Muscle of leg (tissue), 11 donors: ENCODE data around the gene ZIC5. TPM values are rescaled to one million over a fixed set of nuclear protein-coding genes. Genes with fewer than 3 reads are reported as not detected.
"Not testable (repeated sequence)": the region's sequence is repeated elsewhere in the genome, so short reads cannot be mapped to it uniquely, and the experiment has no call there.

Experiments
- DNase-seq: peaks from one replicate; pipeline ENCODE4 v3.0.0; 2013
- H3K27ac ChIP-seq: one replicate; pipeline ENCODE4 v1.5.1; 2013; ENCODE audit warnings: mild to moderate bottlenecking, low read length, control low read depth
- H3K27me3 ChIP-seq: one replicate; pipeline ENCODE4 v1.6.1; 2013; ENCODE audit warnings: low read length; ENCODE audit not compliant: control insufficient read depth, insufficient read depth
- H3K36me3 ChIP-seq: one replicate; pipeline ENCODE4 v1.6.1; 2013; ENCODE audit warnings: low read length; ENCODE audit not compliant: control insufficient read depth, insufficient read depth
- H3K4me1 ChIP-seq: one replicate; pipeline ENCODE4 v1.6.1; 2013; ENCODE audit warnings: low read length; ENCODE audit not compliant: control insufficient read depth, insufficient read depth
- H3K4me3 ChIP-seq: one replicate; pipeline ENCODE4 v1.5.1; 2013; ENCODE audit warnings: low read length, control low read depth
- H3K9me3 ChIP-seq: replicated peaks from 2 replicates; pipeline ENCODE4 v1.6.1; 2013; ENCODE audit warnings: low read depth, low read length; ENCODE audit not compliant: control insufficient read depth
- WGBS: methylation state at CpG from one replicate; pipeline ENCODE4 v1.1.5; 2013; ENCODE audit warnings: missing lambda C conversion rate; ENCODE audit not compliant: insufficient coverage; 5-methylcytosine and 5-hydroxymethylcytosine counted together
- polyA plus RNA-seq, 8 donors: library from polyadenylated mRNA; unstranded; fragments of 120-200 nt; gene quantifications; one replicate each; pipeline versions ENCODE4 v1.2.1 to v1.2.3, GENCODE V29; 2013; ENCODE audit warnings: inconsistent platforms in 1 of 8, low replicate concordance in 1 of 8; ENCODE audit not compliant: insufficient read length in 8 of 8, insufficient read depth in 1 of 8
- total RNA-seq: library from RNA; stranded (reverse); fragments of 120-200 nt; gene quantifications from one replicate; pipeline ENCODE4 v1.2.4, GENCODE V29; 2013

The ZIC5 gene
- total and polyA plus RNA-seq, 9 donors, result 0.03 TPM; not detected in 8

DNA sequence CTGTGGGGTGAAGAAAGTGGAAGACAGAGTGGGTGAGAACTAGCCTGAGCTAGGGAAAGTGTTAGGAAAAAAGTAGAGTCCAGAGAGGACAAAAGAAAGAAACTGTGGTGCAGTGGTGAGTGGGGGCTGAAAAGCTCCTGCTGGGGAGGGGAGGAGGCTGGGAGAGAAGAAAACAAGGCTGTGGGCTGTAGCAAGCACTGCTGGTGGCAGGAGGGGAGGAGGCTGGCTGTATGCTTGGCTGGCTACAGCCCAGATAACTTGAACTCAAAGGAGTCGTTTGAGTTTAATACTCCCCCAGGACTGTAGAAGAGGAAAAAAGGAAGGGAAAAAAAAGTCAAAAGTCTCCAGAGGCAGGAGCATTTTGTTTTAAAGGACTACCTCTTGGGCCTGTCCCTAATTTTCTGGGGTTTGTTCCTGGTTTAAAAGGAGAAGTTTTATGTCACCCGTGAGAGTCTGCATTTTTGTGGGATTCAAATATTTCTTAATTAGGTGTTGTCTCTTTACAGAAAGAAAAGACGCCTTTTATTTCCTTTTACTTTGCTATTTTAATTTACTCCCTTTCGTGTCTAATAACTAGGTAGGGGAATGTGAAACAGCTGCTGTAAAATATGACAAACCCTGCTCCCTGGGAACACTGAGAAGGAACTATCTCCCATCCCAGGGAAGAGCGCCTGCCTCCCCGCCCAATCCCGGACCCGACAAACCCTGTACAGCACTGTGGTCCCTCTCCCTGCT is 21.7 kb downstream of the ZIC5 start:
- WGBS, result 0% methylated on average over 1 of the region's 8 CpGs
- no peak overlapping the region for H3K4me3 ChIP-seq
- H3K9me3 ChIP-seq, result no peaks in the 10 kb centered on the region
- H3K36me3 ChIP-seq, result no peaks in the 10 kb centered on the region
- no peak overlapping the region for H3K27ac ChIP-seq
- H3K4me1 ChIP-seq, result no peaks in the 10 kb centered on the region
- peaks cover 80% of the 10 kb centered on the region for H3K27me3 ChIP-seq
- no peak for DNase-seq

DNA sequence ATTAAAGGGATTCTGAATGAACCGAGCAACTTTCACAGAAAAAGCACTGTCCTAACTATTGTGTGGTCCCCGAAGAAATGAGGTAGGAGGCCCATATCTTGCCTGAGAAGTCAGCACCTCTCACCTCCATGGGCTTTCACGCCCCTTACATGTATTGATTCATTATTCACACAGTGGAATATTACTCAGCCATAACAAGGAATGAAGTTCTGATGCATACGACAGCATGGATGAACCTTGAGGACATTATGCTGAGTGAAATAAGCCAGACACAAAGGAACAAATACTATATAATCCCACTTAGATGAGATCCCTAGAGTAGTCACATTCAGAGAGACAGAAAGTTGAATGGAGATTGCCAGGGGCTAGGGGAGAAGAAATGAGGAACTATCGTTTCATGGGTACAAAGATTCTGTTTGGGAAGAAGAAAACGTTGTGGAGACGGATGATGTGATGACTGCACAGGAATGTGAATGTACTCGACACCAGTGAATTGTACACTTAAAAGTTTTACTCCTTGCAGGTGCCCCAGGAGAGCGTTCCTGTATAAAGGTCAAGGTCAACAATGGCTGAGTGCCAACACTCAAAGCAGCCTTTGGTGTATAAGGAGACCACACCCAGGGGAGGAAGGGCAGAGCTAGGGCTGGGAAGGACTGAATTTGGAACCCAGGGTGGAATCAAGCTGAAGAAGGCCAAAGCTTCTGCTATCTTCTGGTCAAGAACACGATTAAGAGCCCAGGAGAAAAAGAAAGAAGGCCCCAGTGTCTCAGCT is 22.5 kb downstream of the ZIC5 start:
- 56% methylated on average over 6 of the region's 10 CpGs for WGBS
- Histone ChIP-seq H3K27me3 (peaks cover 79% of the 10 kb centered on the region), H3K9me3 (no peaks in the 10 kb centered on the region), H3K36me3 (no peaks in the 10 kb centered on the region), H3K27ac (no peak overlapping the region), H3K4me1 (no peaks in the 10 kb centered on the region), H3K4me3 (no peak overlapping the region)
- DNase-seq, result no peak

GRCh38 chr13:99948411-99948810 is 23.2 kb downstream of the ZIC5 start:
- no peaks in the 10 kb centered on the region for H3K9me3 ChIP-seq
- no peak overlapping the region for H3K4me3 ChIP-seq
- no peaks in the 10 kb centered on the region for H3K36me3 ChIP-seq
- DNase-seq, result no peak
- H3K4me1 ChIP-seq, result no peaks in the 10 kb centered on the region
- H3K27ac ChIP-seq, result no peak overlapping the region
- peaks cover 76% of the 10 kb centered on the region for H3K27me3 ChIP-seq
- 87% methylated on average over 3 of the region's 4 CpGs for WGBS

- no peak overlapping the region for H3K27ac ChIP-seq
- no CpG with 5 or more reads among the region's 2 CpGs for WGBS
- H3K36me3 ChIP-seq, result no peaks in the 10 kb centered on the region
- H3K4me1 ChIP-seq, result no peaks in the 10 kb centered on the region
- H3K27me3 ChIP-seq, result peaks cover 69% of the 10 kb centered on the region
- no peak for DNase-seq
- H3K4me3 ChIP-seq, result no peak overlapping the region
- H3K9me3 ChIP-seq, result no peaks in the 10 kb centered on the region
These were observed 23.9 kb downstream of the ZIC5 start for GRCh38 chr13:99947666-99948065.

- not testable (repeated sequence) for H3K36me3 ChIP-seq, H3K27ac ChIP-seq, H3K9me3 ChIP-seq, H3K4me3 ChIP-seq, DNase-seq, H3K4me1 ChIP-seq
- WGBS, result no CpG with 5 or more reads among the region's 2 CpGs
- peaks cover 51% of the 10 kb centered on the region for H3K27me3 ChIP-seq
These were observed 26.1 kb downstream of the ZIC5 start for GRCh38 chr13:99945515-99945914.

DNA sequence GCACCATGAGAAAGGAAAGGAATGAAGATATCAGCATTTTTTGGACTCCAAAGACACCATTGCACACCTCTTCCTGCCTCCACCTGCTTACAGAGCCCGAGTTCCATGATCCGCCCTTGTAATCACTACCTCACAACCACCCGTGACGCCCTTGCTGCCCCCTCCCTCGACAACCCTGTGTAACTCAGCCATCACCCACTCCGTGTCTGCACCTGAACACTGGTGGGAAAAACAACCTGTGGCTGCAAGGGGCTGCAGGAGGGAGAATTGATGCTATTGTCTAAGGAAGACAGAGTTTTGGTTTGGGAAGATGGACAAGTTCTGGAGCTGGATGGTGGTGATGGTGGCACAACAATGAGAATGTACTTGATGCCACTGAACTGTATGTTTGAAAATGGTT is 27.0 kb downstream of the ZIC5 start:
- Histone ChIP-seq H3K4me3 (no peak overlapping the region), H3K27me3 (peaks cover 48% of the 10 kb centered on the region), H3K27ac (no peak overlapping the region), H3K36me3 (no peaks in the 10 kb centered on the region), H3K4me1 (no peaks in the 10 kb centered on the region), H3K9me3 (no peaks in the 10 kb centered on the region)
- WGBS, result no CpG with 5 or more reads among the region's 6 CpGs
- no peak for DNase-seq

GRCh38 chr13:99944102-99944501 is 27.5 kb downstream of the ZIC5 start:
- WGBS, result 40% methylated on average over 1 of the region's 7 CpGs
- no peaks in the 10 kb centered on the region for H3K36me3 ChIP-seq

DNA sequence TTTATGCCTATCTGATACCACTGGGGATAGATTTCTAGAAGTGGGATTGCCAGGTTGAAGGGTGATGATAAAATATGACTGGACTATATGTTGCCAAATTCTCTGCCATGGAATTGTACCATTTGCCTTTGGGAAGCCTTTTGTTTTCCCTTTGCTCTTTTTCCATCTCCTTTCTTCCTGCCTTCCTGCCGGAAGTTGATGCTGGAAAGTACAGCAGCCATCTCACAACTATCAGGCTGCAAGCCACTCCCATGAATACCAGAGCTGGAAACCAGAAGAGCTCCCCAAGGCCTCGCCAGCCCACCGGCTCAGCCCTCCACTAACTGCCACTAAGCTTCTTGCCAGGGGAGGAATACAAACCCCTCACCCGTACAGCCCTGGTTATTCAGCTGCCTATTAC is 29.7 kb downstream of the ZIC5 start:
- Histone ChIP-seq H3K4me3 (no peak overlapping the region), H3K27ac (no peak overlapping the region), H3K36me3 (no peaks in the 10 kb centered on the region), H3K27me3 (peaks cover 32% of the 10 kb centered on the region), H3K9me3 (no peaks in the 10 kb centered on the region), H3K4me1 (no peaks in the 10 kb centered on the region)
- 56% methylated on average over 1 of the region's 4 CpGs for WGBS
- no peak for DNase-seq

More at GRCh38 chr13:99944102-99944501, 27.5 kb downstream of the ZIC5 start:
- H3K4me3 ChIP-seq, result no peak overlapping the region
- H3K4me1 ChIP-seq, result no peaks in the 10 kb centered on the region
- no peak overlapping the region for H3K27ac ChIP-seq
- no peaks in the 10 kb centered on the region for H3K9me3 ChIP-seq
- DNase-seq, result no peak
- H3K27me3 ChIP-seq, result peaks cover 43% of the 10 kb centered on the region

DNA sequence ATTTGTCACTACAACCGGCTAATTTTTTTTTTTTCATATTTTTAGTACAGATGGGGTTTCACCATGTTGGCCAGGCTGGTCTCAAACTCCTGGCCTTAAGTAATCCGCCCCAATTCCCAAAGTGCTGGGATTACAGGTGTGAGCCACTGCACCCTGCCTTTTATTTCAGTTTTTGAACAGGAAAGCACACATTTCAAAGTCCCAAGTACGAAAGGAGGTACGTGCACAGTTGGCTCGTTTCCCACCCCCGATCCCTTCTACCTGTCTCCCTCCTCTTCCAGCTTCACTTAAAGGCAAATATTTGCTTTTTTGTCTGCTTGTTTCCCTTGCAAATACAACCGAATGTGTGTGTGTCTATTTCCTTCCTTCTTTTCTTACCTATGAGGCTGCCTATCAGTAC is 30.5 kb downstream of the ZIC5 start:
- Histone ChIP-seq H3K4me1 (no peaks in the 10 kb centered on the region), H3K9me3 (no peaks in the 10 kb centered on the region), H3K36me3 (no peaks in the 10 kb centered on the region), H3K4me3 (no peak overlapping the region), H3K27ac (no peak overlapping the region), H3K27me3 (peaks cover 29% of the 10 kb centered on the region)
- WGBS, result 66% methylated on average over 5 of the region's 7 CpGs
- no peak for DNase-seq

DNA sequence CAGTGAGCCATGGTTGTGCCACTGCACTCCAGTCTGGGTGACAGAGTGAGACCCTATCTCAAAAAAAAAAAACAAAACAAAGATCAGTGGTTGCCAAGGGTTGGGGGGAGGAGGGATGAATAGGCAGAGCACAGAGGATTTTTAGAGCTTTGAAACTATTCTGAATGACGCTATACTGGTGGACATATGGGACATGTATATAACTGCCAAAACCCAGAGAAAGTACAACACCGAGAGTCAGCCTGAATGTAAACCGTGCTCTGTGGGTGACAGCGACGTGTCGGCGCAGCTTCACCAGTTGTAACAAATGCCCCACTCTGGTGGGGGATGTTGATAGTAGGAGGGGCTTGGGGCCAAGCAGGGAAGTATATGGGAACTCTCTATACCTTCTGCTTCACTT is 32.9 kb downstream of the ZIC5 start:
- H3K27ac ChIP-seq, result no peak overlapping the region
- no peak overlapping the region for H3K4me3 ChIP-seq
- WGBS, result no CpG with 5 or more reads among the region's 7 CpGs
- no peak for DNase-seq
- H3K27me3 ChIP-seq, result peaks cover 20% of the 10 kb centered on the region
- no peaks in the 10 kb centered on the region for H3K36me3 ChIP-seq
- H3K9me3 ChIP-seq, result no peaks in the 10 kb centered on the region
- no peaks in the 10 kb centered on the region for H3K4me1 ChIP-seq
